Measurements from ENCODE around the gene JPH3.

Gene JPH3

GRCh38 chr16:87628246-87628923 is 26.1 kb downstream of the JPH3 start:
- DNase-seq = no peak

- DNase-seq = no peak
Measured at GRCh38 chr16:87628940-87629339, 26.6 kb downstream of the JPH3 start.

DNA sequence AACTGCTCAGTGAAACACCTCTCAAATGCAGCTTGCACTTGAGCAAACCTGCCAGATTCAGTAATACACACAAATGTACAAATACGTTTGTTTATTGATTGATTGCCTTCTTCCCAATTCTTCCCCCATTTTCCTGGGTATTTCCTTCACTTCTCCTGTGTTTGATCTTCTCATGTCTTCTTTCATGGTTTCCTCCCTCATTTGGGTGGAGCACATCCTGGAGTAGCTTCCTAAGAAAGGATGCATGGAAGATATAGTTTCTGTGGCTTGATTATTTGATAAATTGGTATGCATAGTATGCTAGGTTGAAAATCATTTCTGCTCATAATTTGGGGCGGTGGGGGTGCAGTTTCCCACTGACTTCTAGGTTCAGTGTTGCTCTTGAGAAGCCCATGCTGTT is 28.8 kb downstream of the JPH3 start:
- no peak for DNase-seq

DNA sequence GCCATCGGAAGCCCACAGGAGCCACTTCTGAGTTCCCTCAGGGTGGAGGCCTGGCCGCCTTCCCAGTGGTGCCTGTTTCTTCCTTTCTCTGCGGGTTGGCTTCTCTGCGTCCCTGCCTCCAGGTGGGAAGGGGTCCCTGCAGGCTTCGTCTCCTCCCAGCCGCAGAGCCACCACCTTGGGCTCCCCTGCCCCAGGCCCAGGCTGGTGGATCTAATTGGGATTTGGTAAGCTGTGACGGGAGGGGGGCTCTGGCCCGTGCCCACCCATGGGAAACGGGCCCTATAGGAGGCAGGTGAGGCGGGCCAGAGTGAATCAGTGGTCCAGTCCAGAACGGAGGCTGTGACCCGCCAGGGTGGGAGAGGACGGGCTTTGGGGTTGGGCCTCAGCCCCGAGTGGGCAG is 32.1 kb downstream of the JPH3 start:
- DNase-seq = no peak

- DNase-seq = no peak
Measured at GRCh38 chr16:87635541-87636049, 33.3 kb downstream of the JPH3 start.

DNA sequence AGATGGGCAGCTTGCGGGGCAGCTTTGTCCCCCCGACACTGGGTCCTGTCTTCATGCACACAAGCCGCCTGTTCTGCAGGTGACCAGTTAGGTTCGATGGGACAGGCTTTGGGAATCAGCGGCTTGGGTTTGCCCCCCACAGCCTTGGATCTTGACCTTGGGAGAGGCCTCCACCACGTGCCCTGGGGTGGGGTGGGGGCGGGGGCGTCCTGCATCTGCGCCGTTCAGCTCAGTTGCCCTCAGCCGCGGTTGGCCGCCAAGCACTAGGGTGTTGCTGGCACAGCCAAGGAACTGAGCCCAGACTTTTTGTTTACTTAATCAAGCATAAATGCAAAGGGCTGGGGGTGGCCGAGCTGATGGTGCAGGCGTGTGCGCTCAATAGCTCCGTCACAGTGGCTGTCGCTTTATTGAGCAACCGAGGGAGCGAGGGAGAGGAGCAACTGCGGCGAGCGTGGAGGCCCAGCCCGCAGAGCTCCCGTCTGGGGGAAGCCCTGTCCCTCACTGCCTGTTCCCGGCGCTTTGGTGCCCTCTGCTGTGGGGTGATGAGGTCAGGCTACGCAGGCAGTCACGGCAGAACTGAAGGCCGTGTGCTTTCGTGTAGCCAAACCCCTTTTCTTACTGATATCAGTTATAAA is 33.9 kb downstream of the JPH3 start:
- DNase-seq = peak; percentile 1

DNA sequence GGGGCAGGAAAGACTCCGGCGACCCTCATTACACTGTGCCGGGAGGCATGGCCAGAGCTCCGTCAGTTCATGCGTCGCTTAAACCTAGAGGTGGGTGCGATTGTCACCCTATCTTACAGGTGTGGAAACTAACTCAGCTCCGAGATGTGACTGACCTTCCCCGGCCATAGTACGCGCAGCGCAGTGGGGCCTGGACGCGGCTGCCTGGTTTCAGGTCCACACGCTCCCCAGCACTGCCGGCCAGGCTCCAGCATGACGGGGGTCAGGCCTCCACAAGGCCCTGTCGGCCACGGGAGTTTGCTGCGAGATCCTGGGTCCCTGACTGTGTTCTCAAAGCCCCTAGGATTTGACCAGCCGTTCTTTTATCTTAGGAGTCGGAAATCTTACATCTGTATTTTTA is 34.4 kb downstream of the JPH3 start:
- no peak for DNase-seq

DNA sequence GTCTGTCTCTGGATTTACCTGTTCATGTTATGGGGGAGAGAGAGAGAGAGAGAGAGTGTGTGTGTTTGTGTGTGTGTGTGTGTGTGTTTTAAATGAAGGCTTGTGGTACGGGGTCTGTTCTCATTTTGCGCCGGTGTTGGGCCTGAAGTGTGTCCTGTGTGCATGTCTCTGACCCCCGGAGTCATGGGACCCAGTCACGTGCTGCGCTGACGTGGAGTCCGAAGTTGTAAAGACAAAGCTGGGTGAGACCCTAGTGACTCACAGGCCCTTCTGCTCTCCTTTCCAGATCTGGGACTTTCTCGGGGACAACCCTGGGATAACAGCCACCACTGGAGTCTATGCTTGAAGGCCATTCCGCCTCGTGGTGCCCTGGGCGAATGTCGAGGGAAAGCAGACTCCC is 35.0 kb downstream of the JPH3 start:
- no peak for DNase-seq

- no peak for DNase-seq
Measured at GRCh38 chr16:87638736-87639135, 36.4 kb downstream of the JPH3 start.

DNA sequence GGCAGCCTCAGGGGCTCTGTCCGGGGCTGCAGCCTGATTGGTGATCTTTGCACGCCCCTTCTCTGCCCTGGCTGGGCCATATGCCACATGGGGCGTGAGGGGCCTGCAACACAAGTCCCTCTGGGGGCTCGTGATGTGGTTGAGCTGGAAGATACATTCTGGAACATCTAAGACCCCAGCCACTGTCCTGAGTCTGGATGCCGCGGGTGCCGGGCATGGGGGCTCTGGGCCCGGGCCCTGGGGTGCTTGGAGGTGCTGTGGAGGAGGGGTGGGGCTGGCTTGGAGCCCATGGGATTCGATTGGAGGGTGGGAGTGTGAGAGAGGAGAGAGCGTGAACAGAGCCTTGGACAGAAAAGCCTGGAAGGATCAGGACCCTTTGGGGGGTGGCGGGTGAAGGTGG is 39.4 kb downstream of the JPH3 start:
- DNase-seq = no peak

GRCh38 chr16:87642491-87642890 is 40.2 kb downstream of the JPH3 start:
- DNase-seq = no peak

DNA sequence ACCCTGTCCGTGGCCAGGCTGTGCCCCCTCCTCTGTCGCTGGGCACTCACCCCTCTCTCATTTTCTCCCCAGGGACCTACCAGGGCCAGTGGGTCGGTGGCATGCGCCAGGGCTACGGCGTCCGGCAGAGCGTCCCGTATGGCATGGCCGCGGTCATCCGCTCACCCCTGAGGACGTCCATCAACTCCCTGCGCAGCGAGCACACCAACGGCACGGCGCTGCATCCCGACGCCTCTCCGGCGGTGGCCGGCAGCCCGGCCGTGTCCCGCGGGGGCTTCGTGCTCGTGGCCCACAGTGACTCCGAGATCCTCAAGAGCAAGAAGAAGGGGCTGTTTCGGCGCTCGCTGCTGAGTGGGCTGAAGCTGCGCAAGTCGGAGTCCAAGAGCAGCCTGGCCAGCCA is 41.9 kb downstream of the JPH3 start:
- DNase-seq = no peak

DNA sequence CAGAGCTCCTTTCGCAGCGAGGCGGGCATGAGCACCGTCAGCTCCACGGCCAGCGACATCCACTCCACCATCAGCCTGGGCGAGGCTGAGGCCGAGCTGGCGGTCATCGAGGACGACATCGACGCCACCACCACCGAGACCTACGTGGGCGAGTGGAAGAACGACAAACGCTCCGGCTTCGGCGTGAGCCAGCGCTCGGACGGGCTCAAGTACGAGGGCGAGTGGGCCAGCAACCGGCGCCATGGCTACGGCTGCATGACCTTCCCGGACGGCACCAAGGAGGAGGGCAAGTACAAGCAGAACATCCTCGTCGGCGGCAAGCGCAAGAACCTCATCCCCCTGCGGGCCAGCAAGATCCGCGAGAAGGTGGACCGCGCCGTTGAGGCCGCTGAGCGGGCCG is 42.3 kb downstream of the JPH3 start:
- no peak for DNase-seq

- no peak for DNase-seq
Measured at GRCh38 chr16:87645802-87646201, 43.5 kb downstream of the JPH3 start.

- no peak for DNase-seq
Measured at GRCh38 chr16:87647431-87648185, 45.3 kb downstream of the JPH3 start.

- no peak for DNase-seq
Measured at GRCh38 chr16:87648236-87648635, 45.9 kb downstream of the JPH3 start.

GRCh38 chr16:87648698-87649487 is 46.6 kb downstream of the JPH3 start:
- no peak for DNase-seq

GRCh38 chr16:87652386-87652785 is 50.1 kb downstream of the JPH3 start:
- no peak for DNase-seq

DNA sequence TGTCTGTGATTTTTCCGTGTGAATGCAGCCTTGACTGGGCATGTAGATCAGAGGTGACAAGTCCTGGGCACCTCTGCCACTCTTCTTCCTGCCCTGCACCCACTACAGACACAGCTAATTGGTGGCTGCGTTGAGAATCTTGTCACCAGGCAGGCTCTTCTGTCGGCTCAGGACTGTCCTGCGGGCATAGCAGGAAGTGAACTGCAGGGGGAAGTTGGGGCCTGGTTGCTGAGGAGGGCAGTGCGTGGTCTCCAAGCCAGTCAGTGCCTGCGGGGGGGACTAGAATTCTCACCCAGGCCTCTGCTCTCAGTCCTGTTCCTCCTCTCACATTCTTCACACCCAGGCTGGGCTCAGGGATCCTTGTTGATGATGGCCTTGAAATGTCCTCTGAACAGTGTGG is 50.5 kb downstream of the JPH3 start:
- DNase-seq = no peak

DNA sequence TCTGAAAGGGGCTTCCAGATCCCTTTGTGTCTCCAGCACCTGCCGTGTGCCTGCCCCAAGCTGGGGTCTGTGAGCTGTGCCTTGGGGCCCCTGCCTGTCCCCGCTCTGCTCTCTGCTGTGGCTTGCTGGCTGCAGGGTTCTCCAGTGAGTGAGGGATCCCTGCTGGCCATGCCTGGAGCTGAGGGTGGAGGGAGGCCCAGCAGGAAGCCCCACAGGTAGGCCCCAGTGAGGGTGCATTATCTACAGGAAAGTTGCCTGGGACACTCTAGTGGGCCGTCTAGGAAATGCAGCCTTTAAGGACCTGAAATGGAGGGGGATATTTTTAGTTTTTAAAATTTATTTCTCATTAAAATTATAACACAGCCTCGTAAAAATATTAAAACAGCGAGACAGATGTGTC is 50.9 kb downstream of the JPH3 start:
- no peak for DNase-seq

- no peak for DNase-seq
Measured at GRCh38 chr16:87654826-87655225, 52.5 kb downstream of the JPH3 start.

DNA sequence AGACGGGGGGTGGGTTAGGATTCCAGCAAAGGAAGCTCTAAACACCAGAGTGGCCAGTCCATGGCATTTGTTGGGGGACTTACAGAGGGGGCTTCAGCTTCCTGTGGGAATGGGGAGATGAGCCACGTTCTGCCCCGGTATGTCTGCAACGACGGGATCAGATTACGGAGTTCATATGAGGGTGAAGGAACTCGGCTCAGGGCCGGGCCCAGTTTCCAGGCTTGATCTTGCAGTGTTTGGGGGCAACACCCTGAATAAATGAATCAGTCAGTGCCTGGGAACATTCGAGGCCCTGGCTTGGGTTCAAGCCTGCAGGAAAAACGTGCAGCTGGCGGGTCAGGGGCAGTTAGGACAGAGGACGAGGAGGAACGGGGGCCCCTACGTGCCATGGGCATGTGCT is 54.0 kb downstream of the JPH3 start:
- no peak for DNase-seq

- no peak for DNase-seq
Measured at GRCh38 chr16:87657621-87658192, 55.4 kb downstream of the JPH3 start.

All from NCI-H187 treated with DMSO at 0.1 percent for 48 hours (cell line).